ENCODE data around the gene TLCD1. TPM values are rescaled to one million over a fixed set of nuclear protein-coding genes. Genes with fewer than 3 reads are reported as not detected.

TLCD1 gene
- total RNA-seq, 1 donor from 2014 or later: 8.2 TPM

DNA sequence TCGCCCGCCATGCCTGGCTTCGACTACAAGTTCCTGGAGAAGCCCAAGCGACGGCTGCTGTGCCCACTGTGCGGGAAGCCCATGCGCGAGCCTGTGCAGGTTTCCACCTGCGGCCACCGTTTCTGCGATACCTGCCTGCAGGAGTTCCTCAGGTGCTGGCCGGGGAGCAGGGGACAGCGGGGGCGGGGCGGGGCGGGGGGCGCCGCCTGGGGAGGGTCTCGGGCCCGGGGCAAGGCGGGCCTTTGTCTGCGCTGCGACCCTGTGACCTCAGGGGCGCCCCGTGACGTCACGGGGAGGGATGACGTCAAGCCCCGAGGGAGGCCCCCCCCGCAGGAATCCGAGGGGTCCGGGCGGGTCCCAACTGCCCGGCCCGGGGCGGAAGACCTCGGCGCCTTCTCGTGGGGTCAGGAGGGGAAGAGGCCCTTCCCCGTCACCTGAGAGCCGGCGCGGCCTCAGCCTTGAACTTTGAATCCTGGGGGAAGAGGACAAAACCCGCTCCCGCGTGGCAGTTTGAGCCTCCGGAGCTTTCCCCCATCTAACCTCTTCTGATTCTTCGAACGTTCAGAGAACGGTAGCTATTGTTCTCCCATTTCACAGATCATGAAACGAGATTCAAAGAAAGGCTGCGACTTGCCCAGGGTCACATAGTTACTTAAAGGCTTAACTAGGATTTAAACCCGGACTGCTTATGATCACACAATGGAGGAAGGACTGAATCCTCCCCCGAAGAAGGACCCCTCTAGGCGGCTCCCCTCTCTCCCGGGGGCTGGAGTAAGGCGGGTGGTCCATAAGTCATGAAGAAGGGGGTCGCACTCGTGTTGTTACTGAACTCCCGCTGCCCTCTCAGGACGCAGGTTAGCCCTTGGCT lies 18.3 kb upstream of the TLCD1 start:
- no peaks in the 10 kb centered on the region for H3K36me3 Mint-ChIP-seq (ENCODE audit: unreplicated experiment)
- H3K4me1 Mint-ChIP-seq (ENCODE audit: low read depth, unreplicated experiment): peaks cover 19% of the 10 kb centered on the region
- TF ChIP-seq, protein P1, sequence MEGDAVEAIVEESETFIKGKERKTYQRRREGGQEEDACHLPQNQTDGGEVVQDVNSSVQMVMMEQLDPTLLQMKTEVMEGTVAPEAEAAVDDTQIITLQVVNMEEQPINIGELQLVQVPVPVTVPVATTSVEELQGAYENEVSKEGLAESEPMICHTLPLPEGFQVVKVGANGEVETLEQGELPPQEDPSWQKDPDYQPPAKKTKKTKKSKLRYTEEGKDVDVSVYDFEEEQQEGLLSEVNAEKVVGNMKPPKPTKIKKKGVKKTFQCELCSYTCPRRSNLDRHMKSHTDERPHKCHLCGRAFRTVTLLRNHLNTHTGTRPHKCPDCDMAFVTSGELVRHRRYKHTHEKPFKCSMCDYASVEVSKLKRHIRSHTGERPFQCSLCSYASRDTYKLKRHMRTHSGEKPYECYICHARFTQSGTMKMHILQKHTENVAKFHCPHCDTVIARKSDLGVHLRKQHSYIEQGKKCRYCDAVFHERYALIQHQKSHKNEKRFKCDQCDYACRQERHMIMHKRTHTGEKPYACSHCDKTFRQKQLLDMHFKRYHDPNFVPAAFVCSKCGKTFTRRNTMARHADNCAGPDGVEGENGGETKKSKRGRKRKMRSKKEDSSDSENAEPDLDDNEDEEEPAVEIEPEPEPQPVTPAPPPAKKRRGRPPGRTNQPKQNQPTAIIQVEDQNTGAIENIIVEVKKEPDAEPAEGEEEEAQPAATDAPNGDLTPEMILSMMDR (IDR thresholded peaks at IDR 0.05; ENCODE audit: partially characterized antibody, unreplicated experiment): no peak
- H3K27me3 Mint-ChIP-seq (ENCODE audit: unreplicated experiment): peaks cover 27% of the 10 kb centered on the region
- peak overlapping the region; percentile 96 for H3K27ac Mint-ChIP-seq (ENCODE audit: unreplicated experiment)
- peak overlapping the region; percentile 90 for H3K4me3 Mint-ChIP-seq (ENCODE audit: unreplicated experiment)
- peaks cover 28% of the 10 kb centered on the region for H3K9me3 Mint-ChIP-seq (ENCODE audit: unreplicated experiment)
- peak; percentile 91 for DNase-seq

DNA sequence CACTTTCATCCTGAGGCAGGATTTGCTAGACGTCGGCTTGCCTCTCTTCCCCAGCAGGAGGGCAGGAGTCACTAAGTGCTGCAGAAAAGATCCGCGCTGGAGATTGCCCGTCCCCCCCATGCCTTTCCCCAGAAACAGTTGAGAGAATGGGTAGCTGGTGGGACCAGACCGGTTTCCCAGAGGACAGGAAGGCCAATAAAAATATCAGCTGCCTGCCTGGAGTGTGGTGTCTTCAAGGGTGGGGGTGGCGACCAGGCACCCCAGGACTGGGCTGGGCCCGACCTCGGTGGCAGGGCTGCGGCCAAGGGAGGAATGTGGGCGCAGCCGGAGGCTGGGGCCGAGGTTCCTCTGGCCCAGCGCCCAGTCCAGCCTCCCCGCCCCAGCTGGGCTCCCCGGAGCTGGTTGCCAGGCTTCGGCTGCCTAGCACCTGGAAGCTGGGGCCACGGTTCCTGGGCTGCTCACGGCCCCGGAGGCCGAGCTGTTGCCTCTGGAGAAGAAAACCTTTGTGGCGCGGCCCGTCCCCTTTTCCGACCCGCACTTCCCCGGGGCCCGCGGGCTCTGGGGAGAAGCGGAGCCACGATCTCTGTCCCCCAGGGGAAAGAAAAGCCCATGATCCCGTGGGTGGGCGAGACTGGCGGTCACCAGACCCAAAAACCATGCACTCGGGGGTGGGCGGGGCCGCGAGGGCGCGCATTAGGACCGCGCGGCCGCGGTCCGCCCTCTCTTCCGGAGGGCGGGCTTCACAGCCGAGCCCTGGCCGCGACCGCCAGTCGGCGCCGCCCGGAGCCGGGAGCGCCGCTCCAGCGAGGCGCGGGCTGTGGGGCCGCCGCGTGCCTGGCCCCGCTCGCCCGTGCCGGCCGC lies 17.4 kb upstream of the TLCD1 start, which contains the start of gene TRAF4:
TSS of gene TRAF4 (plus strand) at position 769 of the 861 bp plus-strand sequence. CDS start 102 bp downstream, outside the sequence.
- no peaks in the 10 kb centered on the region for H3K36me3 Mint-ChIP-seq (ENCODE audit: unreplicated experiment)
- peaks cover 21% of the 10 kb centered on the region for H3K4me1 Mint-ChIP-seq (ENCODE audit: low read depth, unreplicated experiment)
- peak within 1 kb of the TSS; percentile 96 for H3K27ac Mint-ChIP-seq (ENCODE audit: unreplicated experiment)
- peaks cover 29% of the 10 kb centered on the region for H3K9me3 Mint-ChIP-seq (ENCODE audit: unreplicated experiment)
- peaks cover 25% of the 10 kb centered on the region for H3K27me3 Mint-ChIP-seq (ENCODE audit: unreplicated experiment)
- TF ChIP-seq, protein P1 (IDR thresholded peaks at IDR 0.05; ENCODE audit: partially characterized antibody, unreplicated experiment): no peak
- peak; percentile 85 for DNase-seq
- H3K4me3 Mint-ChIP-seq (ENCODE audit: unreplicated experiment): peak within 1 kb of the TSS; percentile 90

DNA sequence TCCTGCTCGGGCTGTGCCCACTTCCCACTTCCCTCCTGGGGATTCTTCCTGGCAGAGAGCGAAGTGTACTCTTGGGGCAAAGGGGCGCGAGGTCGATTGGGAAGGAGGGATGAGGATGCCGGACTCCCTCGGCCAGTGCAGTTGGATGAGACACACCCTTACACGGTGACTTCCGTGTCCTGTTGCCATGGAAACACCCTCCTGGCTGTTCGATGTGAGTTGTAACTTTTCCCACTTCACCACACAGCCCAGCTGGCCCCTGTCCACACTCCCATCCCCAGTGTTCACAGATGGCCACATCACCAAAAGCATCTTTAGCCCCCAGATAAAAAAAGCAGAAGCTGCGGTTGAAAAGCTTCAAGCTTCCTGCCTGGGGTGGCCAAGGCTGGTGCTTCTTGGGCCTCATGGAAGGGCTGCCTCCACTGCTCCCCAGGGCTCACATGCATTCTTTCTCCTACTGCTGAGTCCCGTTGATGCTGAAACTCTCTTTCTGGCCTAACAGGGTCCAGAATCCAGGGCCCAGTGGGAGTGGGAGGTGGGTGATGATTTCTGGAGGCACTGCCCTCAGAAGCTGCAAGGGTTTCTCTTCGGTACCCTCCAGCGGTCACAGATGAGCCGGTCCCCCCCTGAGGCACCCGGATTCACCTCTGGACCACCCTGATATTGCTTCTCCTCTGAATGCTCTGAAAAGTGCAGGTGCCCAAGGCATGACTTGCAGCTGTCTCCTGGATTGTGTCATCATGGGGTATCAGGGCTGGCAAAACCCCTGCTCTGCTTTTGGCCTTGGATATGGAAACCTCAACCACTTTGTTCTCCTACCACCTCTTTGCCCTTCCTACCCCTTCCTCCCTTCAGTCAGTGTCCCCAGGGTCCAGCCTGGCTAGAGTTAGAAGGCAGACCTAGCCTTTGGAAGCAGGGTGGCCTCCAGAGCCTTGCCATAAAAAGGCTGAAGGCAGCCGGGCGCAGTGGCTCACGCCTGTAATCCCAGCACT lies 15.6 kb upstream of the TLCD1 start:
- DNase-seq: no peak
- Mint-ChIP-seq H3K4me1 (ENCODE audit: low read depth, unreplicated experiment) (peaks cover 16% of the 10 kb centered on the region), H3K27me3 (ENCODE audit: unreplicated experiment) (peaks cover 19% of the 10 kb centered on the region), H3K36me3 (ENCODE audit: unreplicated experiment) (peaks cover 4% of the 10 kb centered on the region), H3K9me3 (ENCODE audit: unreplicated experiment) (peaks cover 25% of the 10 kb centered on the region), H3K4me3 (ENCODE audit: unreplicated experiment) (no peak overlapping the region), H3K27ac (ENCODE audit: unreplicated experiment) (peak overlapping the region; percentile 48)
- TF ChIP-seq, protein P1 (IDR thresholded peaks at IDR 0.05; ENCODE audit: partially characterized antibody, unreplicated experiment): no peak

DNA sequence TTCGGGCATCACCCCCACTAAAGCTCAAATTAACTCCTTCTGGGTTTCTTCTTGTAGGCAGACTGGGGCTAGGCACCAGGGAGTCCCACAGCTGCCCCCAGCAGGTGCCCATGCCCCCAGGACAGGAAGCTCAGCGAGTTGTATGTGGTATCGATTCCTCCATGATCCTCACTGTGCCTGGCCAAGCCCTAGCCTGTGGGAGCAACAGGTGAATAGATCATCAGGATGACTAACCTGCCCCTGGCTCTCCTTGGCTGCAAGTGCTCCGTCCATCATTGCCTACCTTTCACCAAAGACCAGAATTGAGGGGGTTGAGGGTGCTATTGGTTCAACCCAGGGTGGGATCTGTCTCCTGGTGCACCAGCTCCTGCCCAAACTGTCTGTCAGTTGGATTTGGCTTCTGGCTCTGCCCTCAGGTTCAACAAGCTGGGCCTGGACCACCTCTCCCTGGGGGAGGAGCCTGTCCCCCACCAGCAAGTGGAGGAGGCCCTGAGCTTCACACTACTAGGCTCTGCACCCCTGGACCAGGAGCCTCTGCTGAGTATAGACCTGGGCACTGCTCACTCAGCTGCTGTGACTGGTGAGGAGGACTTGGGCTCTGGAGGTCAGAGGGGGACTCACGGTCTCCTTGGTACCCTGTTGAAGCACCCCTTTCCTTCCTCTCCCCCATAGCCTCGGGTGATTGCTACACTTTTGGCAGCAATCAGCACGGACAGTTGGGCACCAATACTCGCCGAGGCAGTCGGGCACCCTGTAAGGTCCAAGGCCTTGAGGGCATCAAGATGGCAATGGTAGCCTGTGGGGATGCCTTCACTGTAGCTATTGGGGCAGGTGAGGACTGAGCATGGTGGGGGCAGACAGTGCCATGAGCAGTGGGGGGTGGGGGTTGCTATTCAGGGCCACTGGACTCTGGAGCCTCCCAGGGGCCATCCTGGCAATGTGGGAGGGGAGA lies 14.6 kb upstream of the TLCD1 start:
- H3K27ac Mint-ChIP-seq (ENCODE audit: unreplicated experiment): no peak overlapping the region
- peaks cover 22% of the 10 kb centered on the region for H3K9me3 Mint-ChIP-seq (ENCODE audit: unreplicated experiment)
- peaks cover 11% of the 10 kb centered on the region for H3K4me1 Mint-ChIP-seq (ENCODE audit: low read depth, unreplicated experiment)

More for the DNA sequence above, 14.6 kb upstream of the TLCD1 start:
- no peak overlapping the region for H3K4me3 Mint-ChIP-seq (ENCODE audit: unreplicated experiment)
- no peak for DNase-seq
- TF ChIP-seq, protein P1 (IDR thresholded peaks at IDR 0.05; ENCODE audit: partially characterized antibody, unreplicated experiment): no peak
- peaks cover 4% of the 10 kb centered on the region for H3K36me3 Mint-ChIP-seq (ENCODE audit: unreplicated experiment)
- H3K27me3 Mint-ChIP-seq (ENCODE audit: unreplicated experiment): peaks cover 14% of the 10 kb centered on the region

Measured in glutamatergic neuron (in vitro differentiated cells).